B cell (primary cell): ENCODE results near the gene SPDYA. TPM values are rescaled to one million over a fixed set of nuclear protein-coding genes. Genes with fewer than 3 reads are reported as not detected.

ENCODE experiments used
- ATAC-seq: fragments of 200-7000 bp; cut with Tn5 transposase; one replicate; pipeline ENCODE4 v1.10.0; 2021; ENCODE audit warnings: low read depth, mild to moderate bottlenecking, moderate number of reproducible peaks, moderate library complexity
- CTCF ChIA-PET: fragments of 350-600 bp; sonication (Branson Sonifier 250); formaldehyde crosslinking; loops from one replicate; lab custom pipeline; 2021; ENCODE audit warnings: antibody characterized with exemption, inconsistent platforms; lab: Charles Lee
- POLR2A ChIA-PET: fragments of 350-600 bp; sonication (Branson Sonifier 250); formaldehyde crosslinking; loops from one replicate; lab custom pipeline; 2021; ENCODE audit warnings: antibody characterized with exemption; lab: Charles Lee
- DNase-seq: peaks from one replicate; pipeline ENCODE4 v3.0.0; 2013
- H2AFZ ChIP-seq: 2 replicates; pipeline ENCODE4 v1.6.1; 2012; ENCODE audit warnings: mild to moderate bottlenecking, low read depth, low read length; ENCODE audit not compliant: insufficient read depth, poor library complexity, severe bottlenecking
- H3K27ac ChIP-seq, 2 donors: 1 replicate in 1 of 2; 2 replicates in 1 of 2; pipeline ENCODE4 v1.5.1; 2012 to 2013; ENCODE audit warnings: low read length in 2 of 2, mild to moderate bottlenecking in 2 of 2, moderate library complexity in 1 of 2
- H3K27me3 ChIP-seq, 4 experiments: fragments of 200-600 bp in 1 of 4; sonication (generic) in 1 of 4; replicated peaks in 1 of 4; 1 replicate in 2 of 4; 2 replicates in 2 of 4; pipeline versions ENCODE4 v1.6.1 to v1.7.0; 2013 to 2016; ENCODE audit warnings: low read length in 3 of 4, mild to moderate bottlenecking in 2 of 4, mixed read lengths in 1 of 4, moderate library complexity in 1 of 4; ENCODE audit not compliant: insufficient read depth in 4 of 4, control insufficient read depth in 3 of 4; ENCODE audit errors: control extremely low read depth in 1 of 4
- H3K36me3 ChIP-seq, 2 experiments: replicated peaks in 1 of 2; 1 replicate in 1 of 2; 2 replicates in 1 of 2; pipeline versions ENCODE4 v1.6.1 to v1.7.1; 2013; ENCODE audit warnings: low read length in 1 of 2; ENCODE audit not compliant: insufficient read depth in 2 of 2, control insufficient read depth in 1 of 2; ENCODE audit errors: control extremely low read depth in 1 of 2, extremely low read depth in 1 of 2
- H3K4me1 ChIP-seq, 2 donors: fragments of 200-600 bp in 1 of 2; sonication (generic) in 1 of 2; 1 replicate in 1 of 2; 2 replicates in 1 of 2; pipeline versions ENCODE4 v1.5.1 to v1.6.1; 2013 to 2017; ENCODE audit warnings: low read length in 2 of 2; ENCODE audit not compliant: control insufficient read depth in 2 of 2, insufficient read depth in 2 of 2
- H3K4me2 ChIP-seq: replicated peaks from 2 replicates; pipeline ENCODE3; 2012; ENCODE audit warnings: mild to moderate bottlenecking, low read depth, low read length; ENCODE audit not compliant: poor library complexity, severe bottlenecking
- H3K4me3 ChIP-seq, 5 experiments: fragments of 200-600 bp in 1 of 5; sonication (generic) in 1 of 5; 1 replicate in 3 of 5; 2 replicates in 2 of 5; pipeline versions ENCODE4 v1.5.1 to v1.7.0; 2011 to 2016; ENCODE audit warnings: low read length in 4 of 5, mild to moderate bottlenecking in 4 of 5, low read depth in 2 of 5, control low read depth in 1 of 5, moderate library complexity in 1 of 5; ENCODE audit not compliant: insufficient read depth in 1 of 5; ENCODE audit errors: control extremely low read depth in 1 of 5, extremely low read depth in 1 of 5
- H3K79me2 ChIP-seq: fragments of 200-600 bp; sonication (generic); one replicate; pipeline ENCODE4 v1.6.0; 2016; ENCODE audit warnings: low read length; ENCODE audit not compliant: control insufficient read depth, insufficient read depth
- H3K9ac ChIP-seq: fragments of 200-600 bp; sonication (generic); 2 replicates; pipeline ENCODE4 v1.6.1; 2017; ENCODE audit warnings: mild to moderate bottlenecking, low read length, moderate library complexity
- H3K9me3 ChIP-seq, 3 donors: one replicate each; pipeline versions ENCODE4 v1.6.1 to v1.7.1; 2013; ENCODE audit warnings: low read length in 2 of 3; ENCODE audit not compliant: control insufficient read depth in 2 of 3, insufficient read depth in 1 of 3; ENCODE audit errors: control extremely low read depth in 1 of 3
- H4K20me1 ChIP-seq: 2 replicates; pipeline ENCODE4 v1.6.0; 2012; ENCODE audit warnings: mild to moderate bottlenecking, low read length; ENCODE audit not compliant: insufficient read depth, control insufficient read depth, poor library complexity, severe bottlenecking
- H3K27ac Mint-ChIP-seq: one replicate; pipeline ENCODE4 v1.8.0; 2021; ENCODE audit warnings: mixed read lengths
- H3K27me3 Mint-ChIP-seq: one replicate; pipeline ENCODE4 v1.8.0; 2021; ENCODE audit warnings: mixed read lengths
- H3K4me1 Mint-ChIP-seq: one replicate; pipeline ENCODE4 v1.8.0; 2021; ENCODE audit warnings: mixed read lengths
- H3K4me3 Mint-ChIP-seq: one replicate; pipeline ENCODE4 v1.8.0; 2021; ENCODE audit warnings: mixed read lengths
- H3K9me3 Mint-ChIP-seq: one replicate; pipeline ENCODE4 v1.8.0; 2022; ENCODE audit warnings: mixed read lengths; ENCODE audit not compliant: insufficient read depth
- EZH2 ChIP-seq: IDR thresholded peaks from 2 replicates; pipeline ENCODE4 v1.6.1; 2012; ENCODE audit warnings: borderline replicate concordance, low read depth, mild to moderate bottlenecking, moderate library complexity, low read length; ENCODE audit not compliant: insufficient read depth, poor library complexity, severe bottlenecking
- WGBS: methylation state at CpG from one replicate; pipeline ENCODE4 v1.1.5; 2013; ENCODE audit warnings: missing lambda C conversion rate; ENCODE audit not compliant: insufficient coverage; 5-methylcytosine and 5-hydroxymethylcytosine counted together
- intact Hi-C: fragments of 100-400 bp; cut with micrococcal nuclease; formaldehyde crosslinking; loops from one replicate; pipeline ENCODE4 v1.10.0; 2022
- polyA plus RNA-seq: library from polyadenylated mRNA; depleted of rRNA; stranded (reverse); fragments of >200 nt; gene quantifications from 2 replicates; pipeline ENCODE4 v1.2.3, GENCODE V29; 2012
- total RNA-seq, 2 donors: library from RNA; stranded (reverse); fragments of 120-200 nt in 1 of 2; gene quantifications; 1 replicate in 1 of 2; 2 replicates in 1 of 2; pipeline versions ENCODE4 v1.2.3 to v1.2.4, GENCODE V29; 2013 to 2022
- TF ChIP-seq, protein P1 (sequence below): fragments of 200-600 bp; IDR thresholded peaks from one replicate; pipeline ENCODE4 v1.8.0; 2022; ENCODE audit warnings: antibody characterized with exemption, mild to moderate bottlenecking

SPDYA gene
- total and polyA plus RNA-seq, 2 donors (not counting 1 experiment from before 2014, with no cell fraction given): 3.5 TPM; not detected in 1

- Histone ChIP-seq H3K27ac (no peak overlapping the region), H3K4me1 (peaks cover 6 to 22% of the 10 kb centered on the region in 2 donors), H3K4me2 (no peak overlapping the region), H3K9ac (no peak overlapping the region), H3K27me3 (no peaks in the 10 kb centered on the region), H4K20me1 (peaks cover 97% of the 10 kb centered on the region), H3K4me3 (no peak overlapping the region), H3K36me3 (peaks cover 9 to 14% of the 10 kb centered on the region in 2 experiments), H3K79me2 (peaks cover 98% of the 10 kb centered on the region), H2AFZ (no peak overlapping the region), H3K9me3 (no peaks in the 10 kb centered on the region)
- H3K9me3 Mint-ChIP-seq: no peaks in the 10 kb centered on the region
- no peaks in the 10 kb centered on the region for H3K27me3 Mint-ChIP-seq
- POLR2A ChIA-PET: no interaction called here
- no peak overlapping the region for H3K4me3 Mint-ChIP-seq
- no CpG with 5 or more reads among the region's 3 CpGs for WGBS
- CTCF ChIA-PET: interaction anchor here (1.4 kb wide), 1 partner anchor 168 kb away, joined by 4 read pairs; no protein-coding TSS in a partner anchor
- peaks cover 62% of the 10 kb centered on the region for H3K4me1 Mint-ChIP-seq
- no peak overlapping the region for H3K27ac Mint-ChIP-seq
- TF ChIP-seq, protein P1, sequence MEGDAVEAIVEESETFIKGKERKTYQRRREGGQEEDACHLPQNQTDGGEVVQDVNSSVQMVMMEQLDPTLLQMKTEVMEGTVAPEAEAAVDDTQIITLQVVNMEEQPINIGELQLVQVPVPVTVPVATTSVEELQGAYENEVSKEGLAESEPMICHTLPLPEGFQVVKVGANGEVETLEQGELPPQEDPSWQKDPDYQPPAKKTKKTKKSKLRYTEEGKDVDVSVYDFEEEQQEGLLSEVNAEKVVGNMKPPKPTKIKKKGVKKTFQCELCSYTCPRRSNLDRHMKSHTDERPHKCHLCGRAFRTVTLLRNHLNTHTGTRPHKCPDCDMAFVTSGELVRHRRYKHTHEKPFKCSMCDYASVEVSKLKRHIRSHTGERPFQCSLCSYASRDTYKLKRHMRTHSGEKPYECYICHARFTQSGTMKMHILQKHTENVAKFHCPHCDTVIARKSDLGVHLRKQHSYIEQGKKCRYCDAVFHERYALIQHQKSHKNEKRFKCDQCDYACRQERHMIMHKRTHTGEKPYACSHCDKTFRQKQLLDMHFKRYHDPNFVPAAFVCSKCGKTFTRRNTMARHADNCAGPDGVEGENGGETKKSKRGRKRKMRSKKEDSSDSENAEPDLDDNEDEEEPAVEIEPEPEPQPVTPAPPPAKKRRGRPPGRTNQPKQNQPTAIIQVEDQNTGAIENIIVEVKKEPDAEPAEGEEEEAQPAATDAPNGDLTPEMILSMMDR: no peak
- no peak for TF ChIP-seq EZH2
- ATAC-seq (no peak), DNase-seq (no peak)
- intact Hi-C loops: no loop called here
These were observed 49.2 kb upstream of the SPDYA start for GRCh38 chr2:28761420-28761819.

GRCh38 chr2:28764909-28765711 lies 45.5 kb upstream of the SPDYA start:
- Histone ChIP-seq H2AFZ (no peak overlapping the region), H3K79me2 (peaks cover 99% of the 10 kb centered on the region), H3K4me2 (no peak overlapping the region), H3K27me3 (no peaks in the 10 kb centered on the region), H3K9me3 (no peaks in the 10 kb centered on the region), H3K4me3 (no peak overlapping the region), H3K9ac (no peak overlapping the region), H3K4me1 (peaks cover 16 to 22% of the 10 kb centered on the region in 2 donors), H3K36me3 (peaks cover 3 to 8% of the 10 kb centered on the region in 2 experiments), H3K27ac (no peak overlapping the region), H4K20me1 (peaks cover 100% of the 10 kb centered on the region)
- ATAC-seq (no peak), DNase-seq (no peak)
- Mint-ChIP-seq H3K27ac (no peak overlapping the region), H3K9me3 (no peaks in the 10 kb centered on the region), H3K27me3 (no peaks in the 10 kb centered on the region), H3K4me3 (no peak overlapping the region), H3K4me1 (peaks cover 70% of the 10 kb centered on the region)
- WGBS: 100% methylated on average over 5 of the region's 8 CpGs
- ChIA-PET CTCF (no interaction called here), POLR2A (interaction anchor here (0.8 kb wide), 1 partner anchor 41 kb away, joined by 7 read pairs; no protein-coding TSS in a partner anchor)
- no peak for TF ChIP-seq EZH2
- TF ChIP-seq, protein P1: no peak
- intact Hi-C loops: no loop called here
